ENCODE measurements around the gene PHTF2.

PHTF2 gene

GRCh38 chr7:77877791-77878190 is 79.2 kb downstream of the PHTF2 start:
- no peak for TF ChIP-seq REST (IDR thresholded peaks at IDR 0.05; ENCODE audit: low read depth)
- TF ChIP-seq EP300 (IDR thresholded peaks at IDR 0.05; ENCODE audit: borderline replicate concordance), result no peak
- TF ChIP-seq, protein P1, sequence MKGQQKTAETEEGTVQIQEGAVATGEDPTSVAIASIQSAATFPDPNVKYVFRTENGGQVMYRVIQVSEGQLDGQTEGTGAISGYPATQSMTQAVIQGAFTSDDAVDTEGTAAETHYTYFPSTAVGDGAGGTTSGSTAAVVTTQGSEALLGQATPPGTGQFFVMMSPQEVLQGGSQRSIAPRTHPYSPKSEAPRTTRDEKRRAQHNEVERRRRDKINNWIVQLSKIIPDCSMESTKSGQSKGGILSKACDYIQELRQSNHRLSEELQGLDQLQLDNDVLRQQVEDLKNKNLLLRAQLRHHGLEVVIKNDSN (IDR thresholded peaks at IDR 0.05), result no peak
- TF ChIP-seq RAD21 (IDR thresholded peaks at IDR 0.05; ENCODE audit: low read depth), result no peak
- no peak for TF ChIP-seq ZBTB7A (IDR thresholded peaks at IDR 0.05; ENCODE audit: low read depth)
- no peak for TF ChIP-seq TEAD4 (IDR thresholded peaks at IDR 0.05)
- no peak for TF ChIP-seq MAX (IDR thresholded peaks at IDR 0.05)
- TF ChIP-seq TAF1 (IDR thresholded peaks at IDR 0.05; ENCODE audit: low read depth), result no peak
- TF ChIP-seq EGR1 (IDR thresholded peaks at IDR 0.05), result no peak
- no peak for TF ChIP-seq CEBPB (IDR thresholded peaks at IDR 0.05)
- TF ChIP-seq CREB1 (IDR thresholded peaks at IDR 0.05; ENCODE audit: low read depth), result no peak
- TF ChIP-seq YY1 (IDR thresholded peaks at IDR 0.05; ENCODE audit: low read depth), result no peak
- TF ChIP-seq TCF12 (IDR thresholded peaks at IDR 0.05; ENCODE audit: low read depth), result no peak
- TF ChIP-seq NFIC (IDR thresholded peaks at IDR 0.05), result no peak
- TF ChIP-seq FOXM1 (IDR thresholded peaks at IDR 0.05; ENCODE audit: borderline replicate concordance, low read depth), result no peak

GRCh38 chr7:77878500-77878899 is 79.9 kb downstream of the PHTF2 start:
- TF ChIP-seq RAD21 (IDR thresholded peaks at IDR 0.05; ENCODE audit: low read depth), result no peak
- TF ChIP-seq NFIC (IDR thresholded peaks at IDR 0.05), result no peak
- TF ChIP-seq EGR1 (IDR thresholded peaks at IDR 0.05), result no peak

GRCh38 chr7:77879272-77879671 is 80.7 kb downstream of the PHTF2 start:
- TF ChIP-seq TEAD4 (IDR thresholded peaks at IDR 0.05), result no peak

GRCh38 chr7:77881871-77882270 is 83.3 kb downstream of the PHTF2 start:
- TF ChIP-seq EP300 (IDR thresholded peaks at IDR 0.05; ENCODE audit: borderline replicate concordance), result no peak
- no peak for TF ChIP-seq CEBPB (IDR thresholded peaks at IDR 0.05)

DNA sequence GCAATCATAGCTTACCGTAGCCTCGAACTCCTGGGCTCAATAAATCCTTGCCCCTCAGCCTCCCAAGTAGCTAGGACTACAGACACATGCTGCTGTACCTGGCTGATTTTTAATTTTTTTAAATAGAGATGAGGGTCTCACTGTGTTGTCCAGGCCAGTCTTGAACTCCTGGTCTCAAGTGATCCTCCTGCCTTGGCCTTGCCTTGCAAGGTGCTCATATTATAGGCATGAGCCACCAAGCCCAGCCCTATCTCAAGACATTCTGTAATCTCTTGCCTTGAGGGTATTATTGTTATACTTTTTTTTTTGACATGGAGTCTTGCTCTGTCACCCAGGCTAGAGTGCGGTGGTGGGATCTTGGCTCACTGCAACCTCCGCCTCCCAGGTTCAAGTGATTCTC is 86.6 kb downstream of the PHTF2 start:
- TF ChIP-seq, protein P1 (IDR thresholded peaks at IDR 0.05), result no peak
- TF ChIP-seq TEAD4 (IDR thresholded peaks at IDR 0.05) (no peak), REST (IDR thresholded peaks at IDR 0.05; ENCODE audit: low read depth) (no peak), CREB1 (IDR thresholded peaks at IDR 0.05; ENCODE audit: low read depth) (no peak), TAF1 (IDR thresholded peaks at IDR 0.05; ENCODE audit: low read depth) (no peak), MAX (IDR thresholded peaks at IDR 0.05) (no peak), YY1 (IDR thresholded peaks at IDR 0.05; ENCODE audit: low read depth) (no peak), FOXM1 (IDR thresholded peaks at IDR 0.05; ENCODE audit: borderline replicate concordance, low read depth) (no peak), CEBPB (IDR thresholded peaks at IDR 0.05) (no peak), NFIC (IDR thresholded peaks at IDR 0.05) (no peak), EGR1 (IDR thresholded peaks at IDR 0.05) (no peak), TCF12 (IDR thresholded peaks at IDR 0.05; ENCODE audit: low read depth) (no peak), ZBTB7A (IDR thresholded peaks at IDR 0.05; ENCODE audit: low read depth) (no peak)

DNA sequence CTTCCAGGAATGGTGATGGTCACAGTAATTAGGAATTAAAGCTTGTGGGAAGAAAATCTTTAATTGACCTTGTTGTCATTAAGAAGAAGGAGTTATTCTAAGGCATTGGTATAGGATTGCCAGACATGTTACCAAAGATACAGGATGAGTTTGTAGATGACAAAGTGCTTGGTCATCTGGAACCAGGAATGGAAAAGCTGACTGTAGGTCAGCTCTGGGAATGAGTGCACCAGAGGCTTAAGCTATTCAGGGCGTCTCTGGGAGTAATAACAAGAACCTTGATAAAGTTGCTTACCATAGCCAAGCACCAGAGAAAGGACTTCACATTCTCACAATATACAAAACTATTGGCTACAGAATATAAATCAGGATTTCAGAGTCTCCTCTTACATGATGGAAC is 89.0 kb downstream of the PHTF2 start:
- no peak for TF ChIP-seq RAD21 (IDR thresholded peaks at IDR 0.05; ENCODE audit: low read depth)
- TF ChIP-seq NFIC (IDR thresholded peaks at IDR 0.05), result no peak
- TF ChIP-seq YY1 (IDR thresholded peaks at IDR 0.05; ENCODE audit: low read depth), result no peak
- TF ChIP-seq, protein P1 (IDR thresholded peaks at IDR 0.05), result no peak
- TF ChIP-seq TCF12 (IDR thresholded peaks at IDR 0.05; ENCODE audit: low read depth), result no peak
- no peak for TF ChIP-seq MAX (IDR thresholded peaks at IDR 0.05)
- no peak for TF ChIP-seq FOXM1 (IDR thresholded peaks at IDR 0.05; ENCODE audit: borderline replicate concordance, low read depth)
- TF ChIP-seq EGR1 (IDR thresholded peaks at IDR 0.05), result no peak
- TF ChIP-seq TAF1 (IDR thresholded peaks at IDR 0.05; ENCODE audit: low read depth), result no peak
- no peak for TF ChIP-seq CEBPB (IDR thresholded peaks at IDR 0.05)
- no peak for TF ChIP-seq TEAD4 (IDR thresholded peaks at IDR 0.05)
- TF ChIP-seq ZBTB7A (IDR thresholded peaks at IDR 0.05; ENCODE audit: low read depth), result no peak
- no peak for TF ChIP-seq REST (IDR thresholded peaks at IDR 0.05; ENCODE audit: low read depth)
- TF ChIP-seq EP300 (IDR thresholded peaks at IDR 0.05; ENCODE audit: borderline replicate concordance), result no peak
- no peak for TF ChIP-seq CREB1 (IDR thresholded peaks at IDR 0.05; ENCODE audit: low read depth)
